ENCODE data around the gene ARMC6.

The ARMC6 gene

DNA sequence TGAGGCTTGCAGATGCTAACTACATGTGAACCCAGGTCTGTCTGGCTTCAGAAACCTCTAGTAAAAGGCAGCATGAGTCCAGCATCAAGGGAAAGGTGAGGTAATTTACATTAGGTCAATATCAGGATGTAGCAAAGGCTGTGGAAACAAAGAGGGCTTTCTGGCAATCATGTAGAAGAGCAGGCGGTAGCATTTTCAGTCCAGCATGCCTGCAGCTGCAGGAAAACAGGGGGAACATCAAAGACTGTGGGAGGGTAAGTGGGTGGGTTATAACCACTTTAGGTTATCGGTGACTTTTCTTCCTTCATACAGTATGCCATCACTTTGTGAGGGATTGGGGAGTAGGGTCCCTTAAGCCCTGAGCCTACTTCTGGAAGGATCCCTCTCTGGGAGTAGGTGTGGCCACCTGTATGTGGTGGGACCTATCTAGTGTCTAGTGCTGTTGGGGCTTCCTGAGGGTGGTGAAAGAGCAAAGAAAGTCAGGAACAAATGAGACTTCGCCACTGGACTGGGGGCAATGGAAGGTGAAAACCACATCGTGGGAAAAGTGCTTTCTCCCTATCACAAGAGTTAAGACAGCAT is 10.9 kb upstream of the ARMC6 start:
- Histone ChIP-seq H3K36me3 (ENCODE audit: control insufficient read depth in 2 of 2, insufficient read depth in 1 of 2, low read length in 2 of 2) (peaks cover 80 to 81% of the 10 kb centered on the region in 2 experiments), H3K4me3 (ENCODE audit: low read depth, low read length) (no peak overlapping the region), H3K9me3 (ENCODE audit: control insufficient read depth, insufficient read depth, low read depth, low read length) (no peaks in the 10 kb centered on the region), H3K27ac (ENCODE audit: extremely low read depth, low read depth, low read length) (no peak overlapping the region), H3K4me1 (ENCODE audit: control insufficient read depth, insufficient read depth, low read length) (no peaks in the 10 kb centered on the region)
- TF ChIP-seq, protein P1, sequence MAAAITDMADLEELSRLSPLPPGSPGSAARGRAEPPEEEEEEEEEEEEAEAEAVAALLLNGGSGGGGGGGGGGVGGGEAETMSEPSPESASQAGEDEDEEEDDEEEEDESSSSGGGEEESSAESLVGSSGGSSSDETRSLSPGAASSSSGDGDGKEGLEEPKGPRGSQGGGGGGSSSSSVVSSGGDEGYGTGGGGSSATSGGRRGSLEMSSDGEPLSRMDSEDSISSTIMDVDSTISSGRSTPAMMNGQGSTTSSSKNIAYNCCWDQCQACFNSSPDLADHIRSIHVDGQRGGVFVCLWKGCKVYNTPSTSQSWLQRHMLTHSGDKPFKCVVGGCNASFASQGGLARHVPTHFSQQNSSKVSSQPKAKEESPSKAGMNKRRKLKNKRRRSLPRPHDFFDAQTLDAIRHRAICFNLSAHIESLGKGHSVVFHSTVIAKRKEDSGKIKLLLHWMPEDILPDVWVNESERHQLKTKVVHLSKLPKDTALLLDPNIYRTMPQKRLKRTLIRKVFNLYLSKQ (tag by site-specific recombination; IDR thresholded peaks at IDR 0.05; ENCODE audit: borderline replicate concordance), result no peak
- no peak for TF ChIP-seq ZSCAN30 (tag by site-specific recombination; IDR thresholded peaks at IDR 0.05)
- no peak for TF ChIP-seq ZBTB48 (tag by site-specific recombination; IDR thresholded peaks at IDR 0.05)
- TF ChIP-seq ZNF416 (tag by site-specific recombination; IDR thresholded peaks at IDR 0.05), result no peak
- no peak for TF ChIP-seq ZNF747 (tag by site-specific recombination; IDR thresholded peaks at IDR 0.05)
- TF ChIP-seq KLF17 (tag by site-specific recombination; IDR thresholded peaks at IDR 0.05), result no peak
- no peak for TF ChIP-seq ZNF248 (tag by site-specific recombination; IDR thresholded peaks at IDR 0.05)
- TF ChIP-seq ZNF18 (tag by site-specific recombination; IDR thresholded peaks at IDR 0.05), result no peak
- no peak for TF ChIP-seq ZBTB1 (tag by site-specific recombination; IDR thresholded peaks at IDR 0.05)
- TF ChIP-seq ZNF138 (tag by site-specific recombination; IDR thresholded peaks at IDR 0.05; ENCODE audit: borderline replicate concordance), result no peak
- TF ChIP-seq PRDM2 (tag by site-specific recombination; IDR thresholded peaks at IDR 0.05; ENCODE audit: borderline replicate concordance), result no peak
- TF ChIP-seq ELK4 (IDR thresholded peaks at IDR 0.05; ENCODE audit: borderline replicate concordance, low read depth, low read length), result no peak
- no peak for TF ChIP-seq ZNF114 (tag by site-specific recombination; IDR thresholded peaks at IDR 0.05)
- TF ChIP-seq, protein P2, sequence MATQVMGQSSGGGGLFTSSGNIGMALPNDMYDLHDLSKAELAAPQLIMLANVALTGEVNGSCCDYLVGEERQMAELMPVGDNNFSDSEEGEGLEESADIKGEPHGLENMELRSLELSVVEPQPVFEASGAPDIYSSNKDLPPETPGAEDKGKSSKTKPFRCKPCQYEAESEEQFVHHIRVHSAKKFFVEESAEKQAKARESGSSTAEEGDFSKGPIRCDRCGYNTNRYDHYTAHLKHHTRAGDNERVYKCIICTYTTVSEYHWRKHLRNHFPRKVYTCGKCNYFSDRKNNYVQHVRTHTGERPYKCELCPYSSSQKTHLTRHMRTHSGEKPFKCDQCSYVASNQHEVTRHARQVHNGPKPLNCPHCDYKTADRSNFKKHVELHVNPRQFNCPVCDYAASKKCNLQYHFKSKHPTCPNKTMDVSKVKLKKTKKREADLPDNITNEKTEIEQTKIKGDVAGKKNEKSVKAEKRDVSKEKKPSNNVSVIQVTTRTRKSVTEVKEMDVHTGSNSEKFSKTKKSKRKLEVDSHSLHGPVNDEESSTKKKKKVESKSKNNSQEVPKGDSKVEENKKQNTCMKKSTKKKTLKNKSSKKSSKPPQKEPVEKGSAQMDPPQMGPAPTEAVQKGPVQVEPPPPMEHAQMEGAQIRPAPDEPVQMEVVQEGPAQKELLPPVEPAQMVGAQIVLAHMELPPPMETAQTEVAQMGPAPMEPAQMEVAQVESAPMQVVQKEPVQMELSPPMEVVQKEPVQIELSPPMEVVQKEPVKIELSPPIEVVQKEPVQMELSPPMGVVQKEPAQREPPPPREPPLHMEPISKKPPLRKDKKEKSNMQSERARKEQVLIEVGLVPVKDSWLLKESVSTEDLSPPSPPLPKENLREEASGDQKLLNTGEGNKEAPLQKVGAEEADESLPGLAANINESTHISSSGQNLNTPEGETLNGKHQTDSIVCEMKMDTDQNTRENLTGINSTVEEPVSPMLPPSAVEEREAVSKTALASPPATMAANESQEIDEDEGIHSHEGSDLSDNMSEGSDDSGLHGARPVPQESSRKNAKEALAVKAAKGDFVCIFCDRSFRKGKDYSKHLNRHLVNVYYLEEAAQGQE (tag by site-specific recombination; IDR thresholded peaks at IDR 0.05), result no peak
- ChIA-PET CTCF (interaction anchor here (0.6 to 1.8 kb wide), 3 partner anchors 35 to 125 kb away, joined by 3 to 4 read pairs (median 4); no protein-coding TSS in a partner anchor), POLR2A (no interaction called here)

Measured in HEK293 (cell line).